ENCODE data around the gene C19orf67. TPM values are rescaled to one million over a fixed set of nuclear protein-coding genes. Genes with fewer than 3 reads are reported as not detected.

Gene C19orf67
- total RNA-seq (2021): 0.39 and 0.72 TPM in 2 replicates
- long read RNA-seq: 0 reads

DNA sequence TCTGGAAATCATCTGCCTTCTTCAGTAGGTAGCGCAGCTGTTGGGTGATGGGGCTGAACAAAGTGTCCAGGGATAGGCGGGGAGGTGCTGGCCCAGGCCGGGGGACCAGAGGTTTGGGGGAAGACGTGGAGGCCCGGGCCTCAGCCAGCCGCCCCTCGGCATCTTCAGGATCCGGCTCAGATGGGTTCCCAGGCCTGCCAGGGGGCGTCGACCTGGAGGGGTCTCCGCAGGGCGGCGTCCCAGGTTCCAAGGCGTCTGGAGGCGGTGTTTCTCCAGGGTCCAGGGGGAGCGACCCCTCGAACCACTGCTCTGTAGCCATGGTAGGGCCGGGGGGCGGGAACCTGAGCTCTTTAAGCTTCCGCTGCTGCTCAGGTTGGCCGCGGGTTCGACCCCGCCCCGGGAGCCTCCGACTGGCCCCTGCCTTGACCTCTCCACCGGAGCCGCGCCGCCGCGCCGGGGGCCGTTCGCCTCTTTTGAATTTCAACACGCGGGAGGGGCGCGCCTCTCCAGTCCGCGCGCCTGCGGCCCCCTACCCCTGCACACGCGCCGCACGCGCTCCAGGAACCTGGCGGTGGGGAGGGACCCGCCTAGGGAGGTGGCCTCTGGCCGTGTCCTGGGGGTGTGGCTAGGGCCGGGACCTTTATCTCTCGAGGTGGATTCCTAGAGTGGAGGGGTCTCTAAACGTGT, at the start of gene C19orf67:
C19orf67 (minus strand) TSS at position 475 of the 687 bp plus-strand sequence; CDS start at position 319, 156 bp downstream.
- Histone ChIP-seq H4K20me1 (ENCODE audit: control insufficient read depth, insufficient read depth, insufficient read length) (no peaks in the 10 kb centered on the region), H3K9me3 (ENCODE audit: control insufficient read depth, low read depth, low read length) (no peaks in the 10 kb centered on the region), H3K79me1 (ENCODE audit: insufficient read depth, low read depth, low read length, poor library complexity, severe bottlenecking) (no peaks in the 10 kb centered on the region), H3K4ac (ENCODE audit: low read depth, low read length) (no peak within 1 kb of the TSS), H2BK20ac (ENCODE audit: low read depth, low read length, poor library complexity, severe bottlenecking) (no peak within 1 kb of the TSS), H2BK120ac (ENCODE audit: low read depth, low read length, poor library complexity, severe bottlenecking) (no peak within 1 kb of the TSS), H3K23ac (ENCODE audit: insufficient read length, low read depth, low read length) (no peak within 1 kb of the TSS), H2BK12ac (ENCODE audit: insufficient read length, low read depth, low read length) (no peak within 1 kb of the TSS), H3K4me1 (ENCODE audit: insufficient read depth, low read length) (no peaks in the 10 kb centered on the region; the same call in 1 of the 2 replicates), H3K18ac (ENCODE audit: insufficient read length, low read depth, low read length) (no peak within 1 kb of the TSS), H2AFZ (ENCODE audit: low read length) (no peak within 1 kb of the TSS), H3K14ac (ENCODE audit: insufficient read depth, low read length) (peak within 1 kb of the TSS; percentile 36; the same call in 1 of the 2 replicates), H3K27me3 (ENCODE audit: insufficient read depth, low read length) (no peaks in the 10 kb centered on the region), H3K56ac (ENCODE audit: insufficient read length, low read depth, low read length) (no peak within 1 kb of the TSS), H2AK5ac (ENCODE audit: insufficient read length, low read length) (no peak within 1 kb of the TSS), H3K79me2 (ENCODE audit: insufficient read depth, low read length) (no peaks in the 10 kb centered on the region), H2BK15ac (ENCODE audit: low read depth, low read length) (no peak within 1 kb of the TSS), H3K9ac (ENCODE audit: extremely low read depth, insufficient read length, low read length) (no peak within 1 kb of the TSS), H3T11ph (ENCODE audit: low read length) (no peak within 1 kb of the TSS), H4K91ac (ENCODE audit: insufficient read length, low read depth, low read length) (no peak within 1 kb of the TSS), H4K5ac (ENCODE audit: insufficient read length, low read depth, low read length) (no peak within 1 kb of the TSS), H3K27ac (ENCODE audit: insufficient read length, low read depth, low read length) (no peak within 1 kb of the TSS), H4K8ac (replicated peaks; ENCODE audit: insufficient read length, low read depth, low read length) (no peak within 1 kb of the TSS), H2BK5ac (ENCODE audit: insufficient read length, low read length) (no peak within 1 kb of the TSS), H3K4me2 (ENCODE audit: insufficient read depth, insufficient read length, low read length) (no peak within 1 kb of the TSS), H3K23me2 (ENCODE audit: insufficient read length, low read depth, low read length, poor library complexity, severe bottlenecking) (peaks cover 9% of the 10 kb centered on the region)
- no peak within 1 kb of the TSS for H3K27ac Mint-ChIP-seq
- H3K27me3 Mint-ChIP-seq (ENCODE audit: low read depth): peaks cover 9% of the 10 kb centered on the region
- DNase-seq: no peak
- TF ChIP-seq, protein P1, sequence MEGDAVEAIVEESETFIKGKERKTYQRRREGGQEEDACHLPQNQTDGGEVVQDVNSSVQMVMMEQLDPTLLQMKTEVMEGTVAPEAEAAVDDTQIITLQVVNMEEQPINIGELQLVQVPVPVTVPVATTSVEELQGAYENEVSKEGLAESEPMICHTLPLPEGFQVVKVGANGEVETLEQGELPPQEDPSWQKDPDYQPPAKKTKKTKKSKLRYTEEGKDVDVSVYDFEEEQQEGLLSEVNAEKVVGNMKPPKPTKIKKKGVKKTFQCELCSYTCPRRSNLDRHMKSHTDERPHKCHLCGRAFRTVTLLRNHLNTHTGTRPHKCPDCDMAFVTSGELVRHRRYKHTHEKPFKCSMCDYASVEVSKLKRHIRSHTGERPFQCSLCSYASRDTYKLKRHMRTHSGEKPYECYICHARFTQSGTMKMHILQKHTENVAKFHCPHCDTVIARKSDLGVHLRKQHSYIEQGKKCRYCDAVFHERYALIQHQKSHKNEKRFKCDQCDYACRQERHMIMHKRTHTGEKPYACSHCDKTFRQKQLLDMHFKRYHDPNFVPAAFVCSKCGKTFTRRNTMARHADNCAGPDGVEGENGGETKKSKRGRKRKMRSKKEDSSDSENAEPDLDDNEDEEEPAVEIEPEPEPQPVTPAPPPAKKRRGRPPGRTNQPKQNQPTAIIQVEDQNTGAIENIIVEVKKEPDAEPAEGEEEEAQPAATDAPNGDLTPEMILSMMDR (conservative IDR thresholded peaks at IDR 0.05): no peak
- no peaks in the 10 kb centered on the region for H3K9me3 Mint-ChIP-seq
- peaks cover 6 to 7% of the 10 kb centered on the region in 2 experiments for H3K4me1 Mint-ChIP-seq
- H3K36me3 Mint-ChIP-seq (ENCODE audit: insufficient read depth in 1 of 3, low read depth in 3 of 3): peaks cover 11 to 29% (median 21%) of the 10 kb centered on the region in 3 experiments; a peak in 6 of 7 replicates
- WGBS (ENCODE audit: extremely low coverage, insufficient read length, low lambda C conversion rate): no CpG with 5 or more reads among the region's 54 CpGs
- H3K4me3 Mint-ChIP-seq: peak within 1 kb of the TSS in 1 of 2 experiments; percentile 33; a peak in 1 of 5 replicates

Measured in H9 (cell line).